Measurements from ENCODE around the gene MED17.

The MED17 gene

GRCh38 chr11:93783362-93783761, 720 bp upstream of the MED17 start:
- ChIA-PET CTCF (interaction anchor here (0.9 to 2.5 kb wide), 16 partner anchors 8 to 722 kb away, joined by 3 to 11 read pairs (median 4); partner anchors contain the start of genes C11orf54 and TAF1D), POLR2A (interaction anchor here (0.7 to 2.2 kb wide), 4 partner anchors 13 to 93 kb away, joined by 3 to 35 read pairs (median 4); partner anchors contain the start of genes C11orf54 and TAF1D)
- TF ChIP-seq CTCF (IDR thresholded peaks at IDR 0.05; ENCODE audit: control extremely low read depth, extremely low read depth, low read depth, missing control alignments) = no peak
- DNase-seq (ENCODE audit: extremely low spot score) = no peak

- CTCF ChIA-PET = interaction anchor here (0.8 to 2.4 kb wide), 21 partner anchors 9 to 721 kb away, joined by 3 to 10 read pairs (median 5); partner anchors contain the start of genes C11orf54 and TAF1D
- no peak for DNase-seq (ENCODE audit: extremely low spot score)
- no peak for TF ChIP-seq CTCF (IDR thresholded peaks at IDR 0.05; ENCODE audit: control extremely low read depth, extremely low read depth, low read depth, missing control alignments)
- POLR2A ChIA-PET = interaction anchor here (0.6 to 2.2 kb wide), 5 partner anchors 13 to 94 kb away, joined by 3 to 35 read pairs (median 4); partner anchors contain the start of genes C11orf54 and TAF1D
These were observed 327 bp upstream of the MED17 start for GRCh38 chr11:93783765-93784144.

- peak; percentile 24 for DNase-seq (ENCODE audit: extremely low spot score)
- CTCF ChIA-PET = no interaction called here
- no peak for TF ChIP-seq CTCF (IDR thresholded peaks at IDR 0.05; ENCODE audit: control extremely low read depth, extremely low read depth, low read depth, missing control alignments)
- POLR2A ChIA-PET = no interaction called here
These were observed 866 bp downstream of the MED17 start for GRCh38 chr11:93784935-93785360.

GRCh38 chr11:93791493-93791892, 7.4 kb downstream of the MED17 start:
- POLR2A ChIA-PET = no interaction called here
- CTCF ChIA-PET = interaction anchor here (1.5 to 3.1 kb wide), 2 partner anchors 10 to 55 kb away, joined by 3 to 7 read pairs; no protein-coding TSS in a partner anchor
- TF ChIP-seq CTCF (IDR thresholded peaks at IDR 0.05; ENCODE audit: control extremely low read depth, extremely low read depth, low read depth, missing control alignments) = no peak
- DNase-seq (ENCODE audit: extremely low spot score) = no peak

GRCh38 chr11:93796441-93797231, 12.6 kb downstream of the MED17 start:
- no peak for DNase-seq (ENCODE audit: extremely low spot score)
- no peak for TF ChIP-seq CTCF (IDR thresholded peaks at IDR 0.05; ENCODE audit: control extremely low read depth, extremely low read depth, low read depth, missing control alignments)
- POLR2A ChIA-PET = interaction anchor here (0.6 to 0.9 kb wide), 2 partner anchors 13 to 67 kb away, joined by 3 to 4 read pairs; partner anchors contain the start of gene MED17
- CTCF ChIA-PET = interaction anchor here (1.6 to 1.7 kb wide), 2 partner anchors 13 to 34 kb away, joined by 3 to 6 read pairs; partner anchors contain the start of gene MED17

- no peak for DNase-seq (ENCODE audit: extremely low spot score)
- ChIA-PET CTCF (interaction anchor here (1.1 to 2.9 kb wide), 4 partner anchors 9 to 17 kb away, joined by 3 to 9 read pairs (median 5); no protein-coding TSS in a partner anchor), POLR2A (interaction anchor here (0.7 kb wide), 1 partner anchor 11 kb away, joined by 3 read pairs; no protein-coding TSS in a partner anchor)
- no peak for TF ChIP-seq CTCF (IDR thresholded peaks at IDR 0.05; ENCODE audit: control extremely low read depth, extremely low read depth, low read depth, missing control alignments)
These were observed 17.3 kb downstream of the MED17 start for GRCh38 chr11:93801366-93801765.

Measured in GM10248 (cell line).